Measurements from ENCODE around the gene FMN2.
"Not testable (repeated sequence)": the region's sequence is repeated elsewhere in the genome, so short reads cannot be mapped to it uniquely, and the experiment has no call there.

FMN2 gene

GRCh38 chr1:240320659-240321058, 229.0 kb downstream of the FMN2 start:
- DNase-seq (ENCODE audit: low spot score): no peak
- Mint-ChIP-seq H3K27me3 (ENCODE audit: low read depth) (no peaks in the 10 kb centered on the region), H3K4me1 (ENCODE audit: low read depth) (no peaks in the 10 kb centered on the region), H3K4me3 (no peak overlapping the region), H3K9me3 (peaks cover 4% of the 10 kb centered on the region), H3K36me3 (ENCODE audit: low read depth) (no peaks in the 10 kb centered on the region), H3K27ac (no peak overlapping the region)

GRCh38 chr1:240322943-240323342, 231.3 kb downstream of the FMN2 start:
- no peak for DNase-seq (ENCODE audit: low spot score)
- Mint-ChIP-seq H3K4me1 (ENCODE audit: low read depth) (no peaks in the 10 kb centered on the region), H3K27ac (no peak overlapping the region), H3K27me3 (ENCODE audit: low read depth) (no peaks in the 10 kb centered on the region), H3K4me3 (no peak overlapping the region), H3K9me3 (peaks cover 4% of the 10 kb centered on the region), H3K36me3 (ENCODE audit: low read depth) (no peaks in the 10 kb centered on the region)

- H3K9me3 Mint-ChIP-seq; H3K4me1 Mint-ChIP-seq (ENCODE audit: low read depth); H3K36me3 Mint-ChIP-seq (ENCODE audit: low read depth); H3K4me3 Mint-ChIP-seq; DNase-seq (ENCODE audit: low spot score); H3K27ac Mint-ChIP-seq; H3K27me3 Mint-ChIP-seq (ENCODE audit: low read depth): not testable (repeated sequence)
These were observed 236.7 kb downstream of the FMN2 start for GRCh38 chr1:240328382-240328781.

GRCh38 chr1:240329443-240329842, 237.8 kb downstream of the FMN2 start:
- Mint-ChIP-seq H3K4me3 (no peak overlapping the region), H3K27ac (no peak overlapping the region), H3K4me1 (ENCODE audit: low read depth) (no peaks in the 10 kb centered on the region), H3K36me3 (ENCODE audit: low read depth) (no peaks in the 10 kb centered on the region), H3K9me3 (peaks cover 3% of the 10 kb centered on the region), H3K27me3 (ENCODE audit: low read depth) (no peaks in the 10 kb centered on the region)
- no peak for DNase-seq (ENCODE audit: low spot score)

- Mint-ChIP-seq H3K27ac (no peak overlapping the region), H3K27me3 (ENCODE audit: low read depth) (no peaks in the 10 kb centered on the region), H3K4me3 (no peak overlapping the region), H3K9me3 (peaks cover 3% of the 10 kb centered on the region), H3K36me3 (ENCODE audit: low read depth) (no peaks in the 10 kb centered on the region), H3K4me1 (ENCODE audit: low read depth) (no peaks in the 10 kb centered on the region)
- no peak for DNase-seq (ENCODE audit: low spot score)
These were observed 241.0 kb downstream of the FMN2 start for GRCh38 chr1:240332672-240333071.

- H3K27ac Mint-ChIP-seq: no peak overlapping the region
- no peaks in the 10 kb centered on the region for H3K27me3 Mint-ChIP-seq (ENCODE audit: low read depth)
- no peak for DNase-seq (ENCODE audit: low spot score)
- H3K4me1 Mint-ChIP-seq (ENCODE audit: low read depth): no peaks in the 10 kb centered on the region
- H3K4me3 Mint-ChIP-seq: no peak overlapping the region
- no peaks in the 10 kb centered on the region for H3K36me3 Mint-ChIP-seq (ENCODE audit: low read depth)
- no peaks in the 10 kb centered on the region for H3K9me3 Mint-ChIP-seq
These were observed 246.1 kb downstream of the FMN2 start for GRCh38 chr1:240337781-240338180.

- H3K27me3 Mint-ChIP-seq (ENCODE audit: low read depth): no peaks in the 10 kb centered on the region
- no peak overlapping the region for H3K27ac Mint-ChIP-seq
- no peaks in the 10 kb centered on the region for H3K9me3 Mint-ChIP-seq
- no peaks in the 10 kb centered on the region for H3K4me1 Mint-ChIP-seq (ENCODE audit: low read depth)
- no peak for DNase-seq (ENCODE audit: low spot score)
- H3K36me3 Mint-ChIP-seq (ENCODE audit: low read depth): no peaks in the 10 kb centered on the region
- no peak overlapping the region for H3K4me3 Mint-ChIP-seq
These were observed 247.2 kb downstream of the FMN2 start for GRCh38 chr1:240338837-240339236.

GRCh38 chr1:240341365-240342250, 249.9 kb downstream of the FMN2 start:
- Mint-ChIP-seq H3K27ac (no peak overlapping the region), H3K4me1 (ENCODE audit: low read depth) (no peaks in the 10 kb centered on the region), H3K4me3 (no peak overlapping the region), H3K9me3 (no peaks in the 10 kb centered on the region), H3K27me3 (ENCODE audit: low read depth) (no peaks in the 10 kb centered on the region), H3K36me3 (ENCODE audit: low read depth) (no peaks in the 10 kb centered on the region)
- no peak for DNase-seq (ENCODE audit: low spot score)

- H3K27me3 Mint-ChIP-seq (ENCODE audit: low read depth): no peaks in the 10 kb centered on the region
- no peak overlapping the region for H3K4me3 Mint-ChIP-seq
- H3K4me1 Mint-ChIP-seq (ENCODE audit: low read depth): no peaks in the 10 kb centered on the region
- H3K27ac Mint-ChIP-seq: no peak overlapping the region
- no peak for DNase-seq (ENCODE audit: low spot score)
- H3K36me3 Mint-ChIP-seq (ENCODE audit: low read depth): no peaks in the 10 kb centered on the region
- H3K9me3 Mint-ChIP-seq: no peaks in the 10 kb centered on the region
These were observed 250.6 kb downstream of the FMN2 start for GRCh38 chr1:240342251-240342625.

GRCh38 chr1:240343045-240343444, 251.4 kb downstream of the FMN2 start:
- no peaks in the 10 kb centered on the region for H3K27me3 Mint-ChIP-seq (ENCODE audit: low read depth)
- H3K27ac Mint-ChIP-seq: no peak overlapping the region
- H3K4me1 Mint-ChIP-seq (ENCODE audit: low read depth): no peaks in the 10 kb centered on the region
- no peak overlapping the region for H3K4me3 Mint-ChIP-seq
- H3K9me3 Mint-ChIP-seq: no peaks in the 10 kb centered on the region
- H3K36me3 Mint-ChIP-seq (ENCODE audit: low read depth): no peaks in the 10 kb centered on the region
- DNase-seq (ENCODE audit: low spot score): no peak

- no peak overlapping the region for H3K27ac Mint-ChIP-seq
- DNase-seq (ENCODE audit: low spot score): no peak
- H3K4me1 Mint-ChIP-seq (ENCODE audit: low read depth): no peaks in the 10 kb centered on the region
- H3K36me3 Mint-ChIP-seq (ENCODE audit: low read depth): no peaks in the 10 kb centered on the region
- H3K9me3 Mint-ChIP-seq: no peaks in the 10 kb centered on the region
- no peaks in the 10 kb centered on the region for H3K27me3 Mint-ChIP-seq (ENCODE audit: low read depth)
- no peak overlapping the region for H3K4me3 Mint-ChIP-seq
These were observed 252.3 kb downstream of the FMN2 start for GRCh38 chr1:240343966-240344365.

- Mint-ChIP-seq H3K4me3 (no peak overlapping the region), H3K9me3 (peaks cover 5% of the 10 kb centered on the region), H3K27me3 (ENCODE audit: low read depth) (no peaks in the 10 kb centered on the region), H3K36me3 (ENCODE audit: low read depth) (no peaks in the 10 kb centered on the region), H3K27ac (no peak overlapping the region), H3K4me1 (ENCODE audit: low read depth) (no peaks in the 10 kb centered on the region)
- no peak for DNase-seq (ENCODE audit: low spot score)
These were observed 253.2 kb downstream of the FMN2 start for GRCh38 chr1:240344918-240345317.

- peaks cover 28% of the 10 kb centered on the region for H3K9me3 Mint-ChIP-seq
- H3K4me3 Mint-ChIP-seq: no peak overlapping the region
- H3K4me1 Mint-ChIP-seq (ENCODE audit: low read depth): no peaks in the 10 kb centered on the region
- no peak for DNase-seq (ENCODE audit: low spot score)
- H3K36me3 Mint-ChIP-seq (ENCODE audit: low read depth): no peaks in the 10 kb centered on the region
- no peak overlapping the region for H3K27ac Mint-ChIP-seq
- no peaks in the 10 kb centered on the region for H3K27me3 Mint-ChIP-seq (ENCODE audit: low read depth)
These were observed 258.0 kb downstream of the FMN2 start for GRCh38 chr1:240349695-240350094.

GRCh38 chr1:240350910-240351331, 259.2 kb downstream of the FMN2 start:
- Mint-ChIP-seq H3K36me3 (ENCODE audit: low read depth) (no peaks in the 10 kb centered on the region), H3K4me1 (ENCODE audit: low read depth) (no peaks in the 10 kb centered on the region), H3K4me3 (no peak overlapping the region), H3K27ac (no peak overlapping the region), H3K27me3 (ENCODE audit: low read depth) (no peaks in the 10 kb centered on the region), H3K9me3 (peaks cover 28% of the 10 kb centered on the region)
- DNase-seq (ENCODE audit: low spot score): no peak

- Mint-ChIP-seq H3K4me3 (no peak overlapping the region), H3K4me1 (ENCODE audit: low read depth) (no peaks in the 10 kb centered on the region), H3K36me3 (ENCODE audit: low read depth) (no peaks in the 10 kb centered on the region), H3K9me3 (peaks cover 28% of the 10 kb centered on the region), H3K27me3 (ENCODE audit: low read depth) (no peaks in the 10 kb centered on the region), H3K27ac (no peak overlapping the region)
- DNase-seq (ENCODE audit: low spot score): no peak
These were observed 260.0 kb downstream of the FMN2 start for GRCh38 chr1:240351690-240352089.
